HEK293 (cell line): ENCODE data around the gene KSR1.

Source experiments
- HOXC10 ChIP-seq: sonication (generic); formaldehyde crosslinking; IDR thresholded peaks from 2 replicates; pipeline ENCODE4 v1.8.1; 2023; ENCODE audit warnings: mild to moderate bottlenecking, missing genetic modification reagents
- KLF16 ChIP-seq: fragments of 450-650 bp; formaldehyde crosslinking; IDR thresholded peaks from 2 replicates; pipeline ENCODE4 v1.5.1; 2017; ENCODE audit warnings: missing biosample characterization, missing genetic modification characterization
- KLF17 ChIP-seq: fragments of 450-650 bp; formaldehyde crosslinking; IDR thresholded peaks from 2 replicates; pipeline ENCODE4 v1.5.1; 2016; ENCODE audit warnings: missing biosample characterization, missing genetic modification characterization
- PATZ1 ChIP-seq: fragments of 450-650 bp; formaldehyde crosslinking; IDR thresholded peaks from 2 replicates; pipeline ENCODE4 v1.5.1; 2016; ENCODE audit warnings: missing biosample characterization, missing genetic modification characterization
- PRDM4 ChIP-seq: fragments of 450-650 bp; formaldehyde crosslinking; IDR thresholded peaks from 2 replicates; pipeline ENCODE4 v1.5.1; 2017; ENCODE audit warnings: missing biosample characterization, missing genetic modification characterization
- RBAK ChIP-seq: fragments of 450-650 bp; formaldehyde crosslinking; IDR thresholded peaks from 2 replicates; pipeline ENCODE4 v1.5.1; 2016; ENCODE audit warnings: missing biosample characterization, missing genetic modification characterization
- WT1 ChIP-seq: fragments of 450-650 bp; formaldehyde crosslinking; IDR thresholded peaks from 2 replicates; pipeline ENCODE4 v1.5.1; 2016; ENCODE audit warnings: missing biosample characterization, missing genetic modification characterization
- ZBTB1 ChIP-seq: fragments of 450-650 bp; formaldehyde crosslinking; IDR thresholded peaks from 2 replicates; pipeline ENCODE4 v1.5.1; 2016; ENCODE audit warnings: missing biosample characterization, missing genetic modification characterization
- ZBTB17 ChIP-seq: fragments of 450-650 bp; formaldehyde crosslinking; IDR thresholded peaks from 2 replicates; pipeline ENCODE4 v1.5.1; 2016; ENCODE audit warnings: missing biosample characterization, missing genetic modification characterization
- ZBTB6 ChIP-seq: fragments of 450-650 bp; formaldehyde crosslinking; IDR thresholded peaks from 2 replicates; pipeline ENCODE4 v1.5.1; 2017; ENCODE audit warnings: missing biosample characterization, missing genetic modification characterization
- ZBTB7A ChIP-seq: fragments of 450-650 bp; formaldehyde crosslinking; IDR thresholded peaks from 2 replicates; pipeline ENCODE4 v1.5.1; 2016; ENCODE audit warnings: low read depth, missing biosample characterization, missing genetic modification characterization
- ZFP3 ChIP-seq: fragments of 450-650 bp; formaldehyde crosslinking; IDR thresholded peaks from 2 replicates; pipeline ENCODE4 v1.5.1; 2016; ENCODE audit warnings: low read depth, missing biosample characterization, missing genetic modification characterization
- ZFP69B ChIP-seq: fragments of 450-650 bp; formaldehyde crosslinking; IDR thresholded peaks from 2 replicates; pipeline ENCODE4 v1.5.1; 2016; ENCODE audit warnings: missing biosample characterization, missing genetic modification characterization
- ZNF10 ChIP-seq: fragments of 450-650 bp; formaldehyde crosslinking; IDR thresholded peaks from 2 replicates; pipeline ENCODE4 v1.5.1; 2017; ENCODE audit warnings: missing biosample characterization, missing genetic modification characterization
- ZNF155 ChIP-seq: fragments of 450-650 bp; formaldehyde crosslinking; IDR thresholded peaks from 2 replicates; pipeline ENCODE4 v1.5.1; 2016; ENCODE audit warnings: missing biosample characterization, missing genetic modification characterization
- ZNF157 ChIP-seq: fragments of 450-650 bp; formaldehyde crosslinking; IDR thresholded peaks from 2 replicates; pipeline ENCODE4 v1.5.1; 2016; ENCODE audit warnings: missing biosample characterization, missing genetic modification characterization
- ZNF280C ChIP-seq: fragments of 450-650 bp; formaldehyde crosslinking; IDR thresholded peaks from 2 replicates; pipeline ENCODE4 v1.5.1; 2016; ENCODE audit warnings: missing biosample characterization, missing genetic modification characterization
- ZNF292 ChIP-seq: fragments of 450-650 bp; formaldehyde crosslinking; IDR thresholded peaks from 2 replicates; pipeline ENCODE4 v1.5.1; 2016; ENCODE audit warnings: low read depth, missing biosample characterization, missing genetic modification characterization, borderline replicate concordance
- ZNF341 ChIP-seq: fragments of 450-650 bp; formaldehyde crosslinking; IDR thresholded peaks from 2 replicates; pipeline ENCODE4; 2016; ENCODE audit warnings: low read depth, missing biosample characterization, missing genetic modification characterization
- ZNF423 ChIP-seq: fragments of 450-650 bp; formaldehyde crosslinking; IDR thresholded peaks from 2 replicates; pipeline ENCODE4 v1.5.1; 2016; ENCODE audit warnings: missing biosample characterization, missing genetic modification characterization
- ZNF488 ChIP-seq: fragments of 450-650 bp; formaldehyde crosslinking; IDR thresholded peaks from 2 replicates; pipeline ENCODE4 v1.5.1; 2016; ENCODE audit warnings: missing biosample characterization, missing genetic modification characterization
- ZNF510 ChIP-seq: fragments of 450-650 bp; formaldehyde crosslinking; IDR thresholded peaks from 2 replicates; pipeline ENCODE4 v1.5.1; 2018; ENCODE audit warnings: mild to moderate bottlenecking, missing genetic modification characterization, missing biosample characterization; ENCODE audit not compliant: insufficient replicate concordance
- ZNF544 ChIP-seq: fragments of 450-650 bp; formaldehyde crosslinking; IDR thresholded peaks from 2 replicates; pipeline ENCODE4 v1.5.0; 2017; ENCODE audit warnings: missing biosample characterization, missing genetic modification characterization
- ZNF596 ChIP-seq: fragments of 450-650 bp; IDR thresholded peaks from 2 replicates; pipeline ENCODE4 v1.5.0; 2018; ENCODE audit warnings: missing biosample characterization, mild to moderate bottlenecking, missing genetic modification characterization, moderate library complexity
- ZNF623 ChIP-seq: fragments of 450-650 bp; formaldehyde crosslinking; IDR thresholded peaks from 2 replicates; pipeline ENCODE4 v1.5.1; 2016; ENCODE audit warnings: missing biosample characterization, missing genetic modification characterization
- ZNF639 ChIP-seq: fragments of 450-650 bp; formaldehyde crosslinking; IDR thresholded peaks from 2 replicates; pipeline ENCODE4 v1.5.1; 2016; ENCODE audit warnings: missing biosample characterization, missing genetic modification characterization
- ZNF654 ChIP-seq: fragments of 450-650 bp; formaldehyde crosslinking; IDR thresholded peaks from 2 replicates; pipeline ENCODE4 v1.5.1; 2016; ENCODE audit warnings: low read depth, missing biosample characterization, missing genetic modification characterization
- ZNF776 ChIP-seq: fragments of 450-650 bp; formaldehyde crosslinking; IDR thresholded peaks from 2 replicates; pipeline ENCODE4 v1.5.0; 2017; ENCODE audit warnings: missing biosample characterization, missing genetic modification characterization, borderline replicate concordance

Gene KSR1

GRCh38 chr17:27559506-27560481 lies 103.5 kb downstream of the KSR1 start (continued):
- TF ChIP-seq PRDM4 (tag by site-specific recombination) (peak; percentile 99), HOXC10 (no peak), ZNF10 (tag by site-specific recombination) (no peak), ZFP69B (tag by site-specific recombination) (no peak), ZNF654 (tag by site-specific recombination) (no peak), RBAK (tag by site-specific recombination) (no peak), ZNF280C (no peak), ZNF544 (no peak), ZBTB17 (tag by site-specific recombination) (no peak), ZBTB1 (tag by site-specific recombination) (no peak), ZNF155 (tag by site-specific recombination) (no peak), ZBTB6 (tag by site-specific recombination) (no peak), ZNF423 (tag by site-specific recombination) (no peak), ZNF488 (no peak), ZNF292 (tag by site-specific recombination) (no peak), ZNF157 (no peak), ZFP3 (no peak), ZNF341 (tag by site-specific recombination) (peak; percentile 74), KLF17 (no peak), ZNF623 (tag by site-specific recombination) (no peak), WT1 (tag by site-specific recombination) (no peak), ZNF776 (tag by site-specific recombination) (no peak), ZNF596 (no peak), ZNF510 (no peak), ZBTB7A (tag by site-specific recombination) (no peak), KLF16 (no peak), ZNF639 (tag by site-specific recombination) (no peak), PATZ1 (no peak)
